IPS-11a (cell line): ENCODE data around the gene HOXD9.

Source experiments
- H3K4me3 ChIP-seq: one replicate; pipeline ENCODE4 v1.5.1; 2013; ENCODE audit warnings: low read depth, low read length, control low read depth

Gene HOXD9

DNA sequence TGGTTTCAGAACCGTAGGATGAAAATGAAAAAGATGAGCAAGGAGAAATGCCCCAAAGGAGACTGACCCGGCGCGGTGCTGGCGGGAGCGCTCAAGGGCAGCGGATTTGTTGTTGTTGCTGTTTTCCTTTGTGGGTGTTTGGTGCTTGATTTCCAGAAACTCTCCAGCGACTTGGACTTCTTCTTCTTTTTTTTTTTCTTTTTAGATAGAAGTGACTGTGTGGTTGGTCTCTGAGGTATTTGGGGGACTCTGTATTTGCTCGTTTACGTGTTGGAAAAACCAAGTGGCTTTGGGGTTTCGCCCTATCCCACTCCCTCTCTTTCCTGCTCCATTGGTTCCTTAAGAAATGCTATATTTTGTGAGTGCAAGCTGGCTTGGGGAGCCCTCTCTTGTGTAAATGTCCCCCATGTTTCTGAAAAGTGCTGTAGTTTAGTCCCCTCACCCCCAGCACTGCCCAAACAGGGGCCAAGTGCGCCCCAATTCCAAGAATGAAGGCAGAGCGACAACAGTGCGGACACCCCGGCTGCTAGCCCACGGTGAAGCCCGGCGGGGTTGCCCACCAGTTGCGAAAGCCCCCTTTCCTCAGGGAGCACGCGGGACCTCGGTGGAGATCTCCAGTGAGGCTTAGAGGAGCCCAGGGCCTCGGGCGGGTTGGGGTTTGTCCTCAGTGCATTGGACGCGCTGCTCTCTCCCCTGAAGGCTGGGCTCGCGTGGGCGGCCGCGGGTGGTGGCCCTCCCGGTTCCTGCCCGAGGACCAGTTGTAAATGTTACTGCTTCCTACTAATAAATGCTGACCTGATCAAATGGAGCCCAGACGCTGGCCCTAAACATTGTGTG is 1.8 kb downstream of the HOXD9 start:
- H3K4me3 ChIP-seq, result no peak overlapping the region

DNA sequence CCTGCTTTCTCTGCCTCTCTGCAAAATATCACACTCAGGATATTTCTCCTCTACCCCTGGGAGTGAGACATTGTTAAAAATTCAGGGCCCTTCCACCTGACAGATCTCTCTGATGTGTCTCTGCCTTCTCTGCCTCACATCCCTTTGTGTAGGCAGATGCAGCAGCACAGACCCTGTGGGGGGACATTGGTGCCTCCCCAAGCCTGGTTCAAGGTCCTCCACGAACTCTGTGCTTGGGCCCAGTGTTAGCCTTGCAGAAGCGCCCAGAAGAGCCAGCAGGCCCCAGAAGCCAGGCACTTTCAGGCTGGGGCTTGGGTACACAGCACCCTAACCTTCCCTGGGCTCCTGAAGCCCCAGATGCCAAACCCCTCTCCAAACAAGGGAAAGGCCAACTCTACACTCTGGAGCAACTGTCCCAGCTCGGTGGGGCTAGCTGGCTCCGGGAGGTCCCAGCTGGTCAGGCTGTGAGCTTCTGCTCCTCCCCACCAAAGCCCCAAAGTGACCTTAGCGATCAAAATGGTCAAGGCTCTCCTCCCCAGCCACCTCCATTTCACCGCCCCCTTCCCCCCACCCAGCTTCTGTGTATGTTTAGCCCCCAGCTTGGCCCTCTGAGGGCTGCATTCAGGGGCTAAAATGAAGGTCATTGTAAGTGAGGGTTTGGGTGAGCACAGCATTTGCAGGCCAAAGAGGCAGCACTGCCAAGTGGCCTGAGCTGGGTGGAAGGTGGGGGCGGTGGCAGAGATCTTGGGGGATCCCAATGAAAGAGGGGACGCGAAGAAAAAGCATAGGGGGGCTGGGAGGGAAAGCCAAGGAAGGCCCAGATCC is 2.6 kb downstream of the HOXD9 start:
- no peak overlapping the region for H3K4me3 ChIP-seq

DNA sequence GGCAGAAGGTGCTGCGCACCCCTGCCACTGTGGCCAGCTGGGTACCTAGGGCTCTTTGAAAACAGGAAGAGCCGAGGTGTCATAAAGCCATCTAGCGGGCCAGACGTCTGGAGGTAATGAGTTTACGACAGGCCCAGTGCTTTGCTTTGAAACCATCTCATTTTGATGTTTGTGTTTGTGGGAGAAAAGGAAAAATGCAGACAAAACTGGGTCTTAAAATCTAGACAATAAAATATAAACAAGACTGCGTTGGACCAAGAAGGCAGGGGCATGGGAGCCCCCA is 3.2 kb downstream of the HOXD9 start:
- no peak overlapping the region for H3K4me3 ChIP-seq

DNA sequence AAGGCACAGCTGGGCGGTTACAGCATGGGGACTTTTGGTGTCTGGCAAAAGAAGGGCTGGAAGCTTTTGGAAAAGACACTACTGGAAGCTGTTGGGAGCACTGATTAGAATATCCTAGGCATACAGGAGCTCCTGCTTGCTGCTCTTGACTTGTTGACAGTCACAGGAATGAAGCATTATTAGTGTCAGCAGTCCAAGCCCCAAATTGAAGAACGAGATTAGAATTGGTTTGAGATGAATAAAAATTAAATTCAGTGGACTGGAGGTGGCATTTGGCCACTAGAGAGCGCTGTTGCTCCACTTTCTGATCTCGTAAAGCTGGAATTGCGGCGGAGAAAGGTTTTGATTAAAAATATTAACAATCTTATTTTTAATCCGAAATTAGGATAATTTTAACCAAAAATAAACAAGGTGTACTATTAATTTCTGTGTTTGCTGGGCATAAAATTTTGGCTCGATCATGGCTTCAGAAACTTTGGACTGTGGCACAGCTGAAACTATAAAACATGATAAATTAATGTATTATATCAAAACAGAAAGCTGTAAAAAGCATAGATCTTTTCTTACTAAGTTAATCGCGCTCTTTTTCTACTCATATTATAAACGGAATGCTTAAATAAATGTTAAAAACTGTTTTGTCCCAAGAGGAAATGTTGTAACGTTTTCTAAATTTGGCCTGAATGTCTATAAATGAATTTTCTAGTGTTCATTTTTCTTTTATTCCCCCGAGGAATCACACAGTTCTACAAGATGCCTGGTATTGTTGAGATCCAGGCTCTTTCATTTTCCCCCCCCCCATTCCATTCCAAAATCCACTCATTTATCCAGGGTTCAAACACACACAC is 4.6 kb downstream of the HOXD9 start:
- no peak overlapping the region for H3K4me3 ChIP-seq

DNA sequence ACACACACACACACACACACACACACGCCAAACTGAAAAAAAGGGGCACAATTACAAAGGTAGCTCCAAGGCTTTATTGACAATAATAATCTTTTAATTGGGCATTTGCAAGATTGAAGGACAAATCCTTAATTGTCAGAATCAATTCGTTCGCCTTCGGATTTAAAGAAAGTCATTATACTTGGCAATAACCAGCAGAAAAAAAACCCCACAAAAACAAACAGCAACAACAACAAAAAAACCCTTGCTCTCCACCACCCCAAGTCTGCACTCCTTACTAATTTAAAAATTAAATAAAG is 5.2 kb downstream of the HOXD9 start:
- H3K4me3 ChIP-seq, result no peak overlapping the region

GRCh38 chr2:176128172-176128981 is 5.9 kb downstream of the HOXD9 start:
- H3K4me3 ChIP-seq, result no peak overlapping the region

DNA sequence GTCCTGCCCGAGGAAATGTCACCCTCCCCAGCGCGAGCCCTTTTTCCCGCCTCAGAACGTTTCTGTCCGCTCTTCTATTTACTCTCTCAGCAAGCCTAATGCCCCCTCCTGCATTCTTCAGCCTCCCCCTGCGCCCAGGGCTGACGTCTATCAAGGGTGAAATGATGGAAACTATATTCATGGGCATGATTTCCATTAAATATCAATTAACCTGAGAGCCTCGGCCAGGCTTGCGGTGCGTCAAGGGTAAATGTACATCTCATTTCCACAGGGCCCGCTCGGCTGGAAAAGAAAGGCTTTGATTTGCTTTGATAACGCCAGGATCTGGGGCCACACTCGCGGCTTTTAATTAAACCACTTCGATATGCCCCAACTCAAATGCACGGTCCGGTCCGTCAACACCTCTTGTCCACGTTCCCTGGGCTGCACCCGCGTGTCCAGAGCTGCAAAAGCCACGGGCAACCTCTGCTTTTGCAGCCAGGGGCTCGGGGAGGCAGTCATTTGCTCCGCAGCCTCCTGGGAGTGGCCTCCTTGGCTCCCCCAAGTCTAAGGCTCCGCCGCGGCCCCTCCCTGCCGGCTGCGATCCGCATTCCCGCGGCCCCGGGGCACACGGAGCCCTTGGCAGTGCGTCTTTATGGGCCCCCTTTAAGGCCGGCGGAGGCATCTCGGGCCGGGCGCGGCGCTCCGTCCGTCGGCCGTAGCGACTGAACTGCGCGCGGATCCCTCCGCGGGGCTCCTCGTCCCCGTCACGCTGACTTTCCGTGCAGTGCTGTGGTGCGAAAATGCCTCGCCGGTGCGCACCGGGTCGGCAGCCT is 6.7 kb downstream of the HOXD9 start, which contains the start of gene HOXD8:
Gene HOXD8, plus strand, starts transcription at position 724 of the 815 bp plus-strand sequence. CDS start 662 bp downstream, outside the sequence.
- no peak within 1 kb of the TSS for H3K4me3 ChIP-seq

- H3K4me3 ChIP-seq, result no peak overlapping the region
These were observed 7.3 kb downstream of the HOXD9 start for GRCh38 chr2:176129813-176130146.

- no peak overlapping the region for H3K4me3 ChIP-seq
These were observed 7.8 kb downstream of the HOXD9 start for GRCh38 chr2:176130147-176130956.

DNA sequence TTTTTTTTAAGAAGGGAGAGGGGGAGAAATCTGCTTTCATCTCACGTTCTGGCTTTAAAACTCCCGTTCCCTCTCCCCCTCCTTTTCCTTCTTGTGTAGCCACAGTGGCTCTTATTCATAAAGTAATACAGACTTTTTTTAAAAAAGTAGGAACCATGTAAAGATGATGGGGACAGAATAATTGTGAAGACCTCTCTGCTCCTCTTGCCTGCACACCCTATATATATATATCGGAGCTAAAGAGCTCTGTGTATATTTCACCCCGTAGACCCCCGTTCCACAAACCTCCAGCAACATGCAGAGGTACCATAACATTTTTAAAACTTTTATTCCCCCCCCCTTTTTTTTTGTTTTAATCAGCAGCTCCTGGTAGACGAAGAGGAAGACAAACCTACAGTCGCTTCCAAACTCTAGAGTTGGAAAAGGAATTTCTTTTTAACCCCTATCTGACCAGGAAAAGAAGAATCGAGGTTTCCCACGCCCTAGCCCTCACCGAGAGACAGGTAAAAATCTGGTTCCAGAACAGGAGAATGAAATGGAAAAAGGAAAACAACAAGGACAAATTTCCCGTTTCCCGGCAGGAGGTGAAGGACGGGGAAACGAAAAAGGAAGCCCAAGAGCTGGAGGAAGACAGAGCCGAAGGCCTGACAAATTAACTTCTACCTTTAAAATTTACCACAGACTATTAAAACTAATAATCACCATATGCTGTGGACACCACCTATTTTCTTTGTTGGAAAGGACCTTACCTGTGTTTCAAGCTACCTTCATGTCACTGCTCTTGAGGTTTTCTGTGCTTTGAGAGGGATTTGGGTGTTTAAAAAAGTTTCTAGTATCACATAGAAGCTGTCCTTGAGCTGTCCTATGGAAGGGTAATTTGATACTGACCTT is 8.7 kb downstream of the HOXD9 start:
- no peak overlapping the region for H3K4me3 ChIP-seq

DNA sequence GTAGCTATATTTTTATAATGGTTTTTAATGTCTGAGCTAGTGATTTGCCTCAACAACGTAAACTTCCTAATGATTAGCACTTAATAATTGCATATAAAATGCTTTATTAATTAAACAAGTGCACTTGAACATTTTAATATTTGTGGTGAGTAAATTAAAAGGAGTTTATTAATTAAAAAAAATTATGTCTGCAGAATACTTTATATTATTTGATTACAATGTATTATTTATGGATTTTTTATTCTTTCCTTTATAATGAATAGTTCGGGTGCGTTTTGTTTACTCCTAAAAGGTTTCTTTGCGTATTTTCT is 9.3 kb downstream of the HOXD9 start:
- no peak overlapping the region for H3K4me3 ChIP-seq

DNA sequence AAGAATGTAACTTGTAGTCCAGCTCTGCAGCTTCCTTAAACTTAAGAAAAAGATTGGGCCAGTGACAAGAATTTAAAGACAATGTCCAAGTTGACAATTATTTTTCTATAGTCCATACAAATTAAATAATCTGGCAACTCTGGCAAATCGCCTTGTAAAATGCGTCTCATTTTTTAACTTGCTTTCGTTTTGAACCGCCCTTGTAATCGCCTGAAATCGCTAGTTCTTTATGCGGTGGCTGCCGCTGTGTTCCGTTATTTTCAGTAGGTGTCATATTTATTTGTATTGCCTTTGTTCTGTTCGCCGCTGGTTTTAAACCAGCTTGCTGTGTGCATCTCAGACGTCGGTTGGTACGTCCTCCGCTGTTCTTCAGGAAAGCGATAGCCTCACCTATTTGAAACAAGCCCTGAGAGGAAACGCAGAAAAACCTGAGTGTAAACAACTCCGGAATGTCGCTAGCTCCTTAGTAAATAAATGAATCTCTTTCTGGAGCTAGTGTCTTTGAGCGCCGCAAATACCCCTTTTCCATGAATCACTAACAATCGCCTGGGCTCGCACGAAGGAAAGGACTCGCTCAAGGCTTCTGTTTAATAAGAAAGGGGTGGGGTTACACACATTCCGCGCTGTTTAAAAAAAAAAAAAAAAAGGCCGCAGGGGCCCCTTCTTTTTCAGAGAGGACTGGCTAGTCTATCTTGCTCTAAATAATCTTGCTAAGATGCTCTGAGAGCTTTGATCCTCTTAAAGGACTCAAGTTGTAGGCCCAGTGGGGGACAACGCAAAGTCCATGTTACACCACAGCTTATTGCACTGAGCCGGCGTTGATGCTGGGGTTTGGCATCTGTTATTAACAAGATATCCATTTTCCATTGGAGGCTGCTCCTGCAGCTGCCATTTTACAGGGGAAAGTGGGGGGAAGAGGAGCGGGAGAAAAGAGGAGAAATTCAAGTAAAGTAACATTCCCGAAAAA is 10.0 kb downstream of the HOXD9 start:
- H3K4me3 ChIP-seq, result no peak overlapping the region

DNA sequence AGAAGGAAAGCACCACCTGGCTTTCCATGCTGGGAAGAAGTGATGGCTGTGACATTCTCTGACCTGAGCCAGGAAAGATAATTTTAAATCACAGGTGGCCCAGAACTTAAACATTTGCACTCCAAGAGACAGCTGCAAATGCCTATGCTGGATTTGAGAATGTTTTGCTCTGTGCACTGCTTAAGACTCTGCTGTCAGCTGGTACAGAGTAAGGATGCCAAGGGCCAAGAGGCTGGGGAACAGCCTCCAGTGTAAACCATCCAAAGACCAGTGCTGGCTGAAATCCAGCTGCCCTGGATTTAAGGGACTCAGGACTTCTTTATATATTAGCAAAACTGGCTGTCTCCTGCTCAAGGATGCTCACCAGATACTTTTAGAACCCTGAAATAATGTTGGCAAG is 10.9 kb downstream of the HOXD9 start:
- H3K4me3 ChIP-seq, result no peak overlapping the region

- no peak overlapping the region for H3K4me3 ChIP-seq
These were observed 11.5 kb downstream of the HOXD9 start for GRCh38 chr2:176134035-176134434.

DNA sequence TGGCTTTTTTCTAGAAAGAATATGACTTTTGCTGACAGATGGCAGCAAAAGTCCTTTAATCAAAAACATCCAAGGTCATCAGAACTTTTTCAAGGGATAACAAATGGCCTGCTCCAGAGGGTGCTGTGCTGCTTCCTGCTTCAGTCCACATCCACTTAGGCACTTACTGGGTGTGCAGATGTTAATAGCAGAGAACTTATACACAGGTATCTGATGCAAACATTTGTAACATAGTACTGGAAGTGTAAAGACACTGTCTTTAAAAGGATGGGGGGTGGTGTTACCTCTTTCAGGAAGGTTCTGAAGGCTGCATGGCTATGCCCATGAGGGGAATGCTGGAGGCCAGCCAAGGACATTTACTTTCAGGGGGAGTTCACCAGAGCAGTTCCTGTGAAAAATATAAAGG is 12.5 kb downstream of the HOXD9 start:
- no peak overlapping the region for H3K4me3 ChIP-seq

DNA sequence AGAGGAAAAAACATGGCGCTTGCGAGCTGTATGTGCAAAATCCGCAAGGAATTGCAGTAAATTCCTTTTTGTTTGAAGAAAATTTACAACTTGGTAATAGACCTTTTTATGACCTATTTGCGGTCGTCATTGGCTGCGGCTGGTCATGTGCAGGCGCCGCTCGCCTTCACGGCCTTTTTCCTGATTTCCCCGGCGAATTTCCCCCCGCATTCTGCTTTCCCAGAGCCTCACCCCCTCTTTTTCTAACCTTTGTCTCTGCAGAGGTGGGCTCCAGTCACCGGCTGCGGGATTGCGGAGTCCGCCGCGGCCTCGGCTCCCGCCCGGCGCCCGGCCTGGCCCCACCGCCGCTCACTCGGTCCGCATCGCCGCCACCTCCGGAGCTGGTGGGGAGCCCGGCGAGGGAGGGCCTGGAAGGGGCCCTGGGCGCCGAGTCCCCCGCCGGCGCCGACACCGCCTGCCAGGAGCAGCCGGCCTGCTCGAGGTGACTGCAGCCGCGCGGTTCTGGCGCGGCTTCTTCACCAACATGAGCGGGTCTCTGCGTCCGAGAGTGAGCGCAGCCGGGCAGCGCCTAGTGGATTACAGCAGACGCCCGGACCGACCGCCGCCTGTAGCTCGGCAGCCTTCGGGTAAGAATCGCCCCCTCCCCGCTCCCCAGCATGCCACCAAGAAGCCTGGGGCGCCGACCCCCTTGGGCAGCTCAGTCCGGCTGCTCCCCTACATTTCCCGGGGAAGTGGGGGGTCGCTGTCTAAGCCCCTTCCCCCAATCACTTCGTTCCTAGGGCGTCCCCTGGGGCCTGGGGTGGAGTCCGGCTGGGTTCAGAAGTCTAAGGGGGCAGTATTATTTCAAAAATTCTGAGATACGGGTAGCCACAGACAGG is 14.1 kb downstream of the HOXD9 start:
- peak overlapping the region; percentile 15 for H3K4me3 ChIP-seq
